Urothelium cell line (cell line): ENCODE data around the gene F7.

Source experiments
- DNase-seq: peaks from one replicate; pipeline ENCODE4 v3.0.0; 2011; ENCODE audit warnings: low spot score, mixed read lengths
- FAIRE-seq: peaks from 2 replicates; lab custom pipeline; 2011; peaks lifted over from hg19 to GRCh38; lab: Jason Lieb, UNC

F7 gene

DNA sequence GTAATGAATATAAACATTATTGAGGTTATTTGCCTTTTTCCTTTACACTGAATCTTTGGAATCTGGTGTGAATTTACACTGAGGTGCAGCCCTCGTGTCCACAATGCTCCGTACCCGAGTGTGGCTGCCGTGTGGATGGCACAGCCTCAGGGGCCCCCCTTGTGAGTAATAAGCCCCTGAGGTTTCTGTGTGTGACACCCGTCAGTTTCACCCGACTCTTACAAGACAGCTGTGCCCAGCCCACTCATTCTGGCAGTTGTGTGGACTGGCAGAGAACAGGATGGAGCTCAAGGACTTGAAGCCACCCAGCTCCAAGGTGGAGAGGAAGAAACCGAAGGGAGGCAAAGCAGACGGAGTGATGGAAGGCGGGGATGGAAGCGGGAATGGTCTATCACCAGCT, 60.7 kb downstream of the F7 start:
- FAIRE-seq (no peak), DNase-seq (no peak)

DNA sequence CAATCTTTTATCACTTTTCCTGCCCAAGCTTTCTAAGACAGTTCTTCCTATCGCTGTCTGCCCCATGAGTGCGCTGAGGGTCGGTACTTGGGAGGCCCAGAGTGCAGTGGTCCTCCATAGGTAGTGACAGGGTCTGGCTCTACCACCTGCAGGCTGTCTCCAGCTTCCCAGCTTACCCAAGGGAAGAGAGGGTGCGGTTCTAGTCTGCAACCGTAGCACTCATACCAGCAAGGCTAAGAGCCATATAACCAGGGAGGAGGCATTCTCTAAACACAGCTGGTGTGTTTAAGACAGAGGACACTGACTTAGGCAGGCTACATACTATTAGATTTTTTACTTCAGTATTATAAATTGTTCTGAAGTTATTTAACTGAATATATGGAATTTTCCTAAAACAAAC, 61.1 kb downstream of the F7 start:
- DNase-seq (no peak), FAIRE-seq (no peak)

DNA sequence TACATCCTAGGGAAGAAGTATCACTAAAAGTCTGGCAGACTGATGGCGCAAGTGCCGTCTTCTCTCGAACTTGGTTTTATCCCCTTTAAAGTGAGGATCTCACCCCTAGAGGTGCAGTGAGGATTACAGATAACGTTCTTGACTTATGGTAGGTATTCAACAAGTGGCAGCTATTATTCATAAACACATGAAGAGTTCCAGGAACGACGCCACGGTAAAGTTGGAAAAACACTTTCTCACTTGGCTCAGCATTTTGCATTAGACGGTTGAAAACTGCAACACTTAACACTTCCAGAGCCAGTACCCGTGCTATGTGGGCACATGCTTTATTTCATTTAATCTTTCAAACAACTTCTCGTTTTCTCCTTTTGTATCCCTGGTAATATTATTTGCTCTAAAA, 61.6 kb downstream of the F7 start:
- DNase-seq (no peak), FAIRE-seq (no peak)

DNA sequence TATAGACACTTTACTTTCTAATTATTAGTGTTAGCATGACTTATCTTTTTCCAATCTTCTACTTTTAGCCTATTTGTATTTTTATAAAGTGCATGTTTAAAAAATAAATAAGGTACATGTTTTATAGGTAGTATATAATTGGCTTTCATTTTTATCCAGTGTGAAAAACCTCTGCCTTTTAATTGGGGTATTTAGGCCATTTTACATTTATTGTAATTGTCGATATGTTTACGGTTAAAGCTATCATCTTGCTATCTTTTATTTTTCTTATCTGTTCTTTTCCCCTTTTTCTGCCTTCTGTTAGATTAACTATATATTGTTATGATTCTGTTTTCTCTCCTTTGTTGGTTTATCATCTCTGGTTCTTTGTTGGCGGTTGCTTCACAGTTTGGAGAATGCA, 62.0 kb downstream of the F7 start:
- FAIRE-seq: no peak
- no peak for DNase-seq

DNA sequence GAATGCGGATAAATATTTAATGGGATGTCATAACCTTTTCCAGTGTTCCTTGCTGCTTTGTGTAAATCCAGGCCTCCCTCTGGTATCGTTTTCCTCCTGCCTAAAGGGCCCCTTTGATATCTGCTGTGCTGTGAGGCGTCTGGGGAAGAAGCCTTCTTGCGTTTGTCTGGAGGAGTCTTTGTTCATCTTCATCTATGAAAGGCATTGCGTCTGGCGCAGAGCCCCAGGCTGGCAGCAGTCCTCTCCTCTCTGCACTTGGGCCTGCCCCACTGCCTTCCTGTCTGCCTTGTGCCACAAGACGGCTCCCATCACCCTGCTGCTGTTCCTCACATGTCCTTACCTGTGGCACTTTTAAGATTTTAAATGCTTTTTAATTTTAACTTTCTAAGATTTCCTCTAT, 62.6 kb downstream of the F7 start:
- FAIRE-seq (no peak), DNase-seq (no peak)

DNA sequence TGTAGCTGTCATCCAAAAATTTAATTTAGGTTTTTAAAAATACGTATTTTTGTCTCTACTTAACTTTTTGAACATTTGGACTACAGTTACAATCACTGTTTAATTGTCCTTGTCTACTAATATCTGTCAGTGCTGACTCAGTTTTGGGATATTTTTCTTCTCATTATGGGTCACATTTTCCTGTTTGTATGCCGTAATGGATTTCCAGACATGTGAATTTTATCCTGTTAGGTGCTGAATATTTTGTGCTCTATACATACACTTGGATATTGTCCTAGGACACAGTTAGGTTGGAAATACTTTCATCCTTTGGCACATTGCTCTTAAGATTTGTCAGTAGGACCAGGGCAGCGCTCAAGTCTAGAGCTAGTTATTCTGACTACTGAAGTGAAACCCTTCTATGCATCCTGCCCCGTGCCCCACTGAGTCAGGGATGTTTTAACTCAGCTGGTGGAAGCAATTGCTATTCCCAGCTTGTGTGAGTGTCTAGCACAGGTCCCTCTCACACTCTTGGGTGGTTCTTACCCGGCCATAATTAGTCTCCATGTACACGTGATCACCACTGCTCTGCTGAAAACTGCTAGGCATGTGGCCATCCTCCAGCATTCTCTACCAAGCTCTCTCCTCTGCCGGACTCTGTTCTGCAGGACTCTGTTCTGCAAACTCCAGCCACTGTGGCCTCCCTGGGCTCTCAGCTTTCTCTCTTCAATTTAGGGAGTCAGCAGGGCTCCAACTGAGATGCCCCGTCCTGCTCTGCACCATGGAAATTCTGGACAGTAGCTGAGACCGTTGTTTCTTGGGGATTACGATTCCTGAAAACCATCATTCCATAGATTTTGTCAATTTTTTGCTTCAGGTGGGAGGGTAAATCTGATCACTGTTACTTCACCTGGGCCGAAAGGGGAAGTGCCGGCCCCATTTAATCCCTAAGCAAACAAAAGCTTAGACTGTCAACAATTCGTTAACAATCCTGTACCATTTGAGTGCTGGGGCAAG, 64.0 kb downstream of the F7 start:
- FAIRE-seq (no peak), DNase-seq (no peak)
